DOHH2 (cell line): ENCODE data around the gene TFAP2D.

ENCODE experiments used
- CTCF ChIP-seq: fragments of 200-600 bp; sonication (generic); IDR thresholded peaks from one replicate; pipeline ENCODE4 v1.5.1; 2014; ENCODE audit warnings: antibody characterized with exemption, mild to moderate bottlenecking, low read depth, low read length; ENCODE audit not compliant: poor library complexity, severe bottlenecking
- EZH2phosphoT487 ChIP-seq: fragments of 200-600 bp; sonication (generic); IDR thresholded peaks from 2 replicates; pipeline ENCODE4 v1.6.1; 2017; ENCODE audit warnings: borderline replicate concordance, mild to moderate bottlenecking, antibody characterized with exemption, low read length, moderate library complexity, mixed read lengths

GRCh38 chr6:50709366-50709734, 4.0 kb upstream of the TFAP2D start:
- TF ChIP-seq CTCF (no peak), EZH2phosphoT487 (no peak)
